ENCODE data around the gene MDH1B.

- no peak for TF ChIP-seq CTCF (IDR thresholded peaks at IDR 0.05)
- TF ChIP-seq POLR2A (IDR thresholded peaks at IDR 0.05): no peak
Observed at GRCh38 chr2:206784559-206785353, 19.6 kb upstream of the MDH1B start.
